H9 (cell line): ENCODE data around the gene TACR1. TPM values are rescaled to one million over a fixed set of nuclear protein-coding genes. Genes with fewer than 3 reads are reported as not detected.

Source experiments
- DNase-seq: peaks from one replicate; pipeline ENCODE4 v3.0.0-alpha.2; 2017
- H2AFZ ChIP-seq: one replicate; pipeline ENCODE4 v1.6.1; 2013; ENCODE audit warnings: mild to moderate bottlenecking, low read length, control low read depth, moderate library complexity
- H2AK5ac ChIP-seq: 2 replicates; pipeline ENCODE4 v1.6.1; 2013; ENCODE audit warnings: low read length, control low read depth, mixed read lengths; ENCODE audit not compliant: insufficient read length
- H2BK120ac ChIP-seq: one replicate; pipeline ENCODE4 v1.6.1; 2013; ENCODE audit warnings: low read depth, mild to moderate bottlenecking, low read length, control low read depth, inconsistent platforms; ENCODE audit not compliant: poor library complexity, severe bottlenecking
- H2BK12ac ChIP-seq: 2 replicates; pipeline ENCODE4 v1.6.1; 2013; ENCODE audit warnings: low read length, control low read depth, mixed read lengths, low read depth; ENCODE audit not compliant: insufficient read length
- H2BK15ac ChIP-seq: 2 replicates; pipeline ENCODE4 v1.6.1; 2013; ENCODE audit warnings: low read depth, low read length, control low read depth
- H2BK20ac ChIP-seq: one replicate; pipeline ENCODE4 v1.6.1; 2013; ENCODE audit warnings: low read depth, mild to moderate bottlenecking, low read length, control low read depth, inconsistent platforms; ENCODE audit not compliant: poor library complexity, severe bottlenecking
- H2BK5ac ChIP-seq: 2 replicates; pipeline ENCODE4 v1.6.1; 2013; ENCODE audit warnings: low read length, control low read depth, mixed read lengths; ENCODE audit not compliant: insufficient read length
- H3K14ac ChIP-seq: 2 replicates; pipeline ENCODE4 v1.6.1; 2013; ENCODE audit warnings: low read length, control low read depth; ENCODE audit not compliant: insufficient read depth
- H3K18ac ChIP-seq: 2 replicates; pipeline ENCODE4 v1.6.1; 2013; ENCODE audit warnings: low read depth, mild to moderate bottlenecking, mixed read lengths, low read length, control low read depth; ENCODE audit not compliant: insufficient read length
- H3K23ac ChIP-seq: 2 replicates; pipeline ENCODE4 v1.6.1; 2013; ENCODE audit warnings: low read length, control low read depth, mixed read lengths, low read depth; ENCODE audit not compliant: insufficient read length
- H3K23me2 ChIP-seq: 2 replicates; pipeline ENCODE4 v1.6.1; 2013; ENCODE audit warnings: low read depth, mild to moderate bottlenecking, mixed read lengths, low read length, control low read depth; ENCODE audit not compliant: insufficient read length, poor library complexity, severe bottlenecking
- H3K27ac ChIP-seq: 2 replicates; pipeline ENCODE4 v1.5.1; 2013; ENCODE audit warnings: low read length, control low read depth, mixed read lengths, low read depth; ENCODE audit not compliant: insufficient read length
- H3K27me3 ChIP-seq: 2 replicates; pipeline ENCODE4 v1.6.1; 2013; ENCODE audit warnings: low read length, control low read depth, inconsistent platforms; ENCODE audit not compliant: insufficient read depth
- H3K4ac ChIP-seq: 2 replicates; pipeline ENCODE4 v1.6.1; 2013; ENCODE audit warnings: low read depth, mild to moderate bottlenecking, control low read depth, inconsistent platforms, low read length, moderate library complexity
- H3K4me1 ChIP-seq: 2 replicates; pipeline ENCODE4 v1.6.1; 2013; ENCODE audit warnings: low read length, control low read depth, inconsistent platforms; ENCODE audit not compliant: insufficient read depth
- H3K4me2 ChIP-seq: 2 replicates; pipeline ENCODE4 v1.6.1; 2013; ENCODE audit warnings: low read length, control low read depth, mixed read lengths; ENCODE audit not compliant: insufficient read length, insufficient read depth
- H3K56ac ChIP-seq: 2 replicates; pipeline ENCODE4 v1.6.1; 2013; ENCODE audit warnings: low read depth, mild to moderate bottlenecking, mixed read lengths, low read length, control low read depth; ENCODE audit not compliant: insufficient read length
- H3K79me1 ChIP-seq: 2 replicates; pipeline ENCODE4 v1.6.1; 2013; ENCODE audit warnings: low read depth, mild to moderate bottlenecking, moderate library complexity, low read length, control low read depth, inconsistent platforms; ENCODE audit not compliant: insufficient read depth, poor library complexity, severe bottlenecking
- H3K79me2 ChIP-seq: 2 replicates; pipeline ENCODE4 v1.6.1; 2013; ENCODE audit warnings: low read length, control low read depth, inconsistent platforms; ENCODE audit not compliant: insufficient read depth
- H3K9ac ChIP-seq: 2 replicates; pipeline ENCODE4 v1.6.1; 2013; ENCODE audit warnings: low read length, control low read depth, mixed read lengths; ENCODE audit not compliant: insufficient read length; ENCODE audit errors: extremely low read depth
- H3K9me3 ChIP-seq: one replicate; pipeline ENCODE4 v1.6.1; 2013; ENCODE audit warnings: low read depth, low read length, inconsistent platforms; ENCODE audit not compliant: control insufficient read depth
- H3T11ph ChIP-seq: one replicate; pipeline ENCODE4 v1.6.1; 2013; ENCODE audit warnings: mild to moderate bottlenecking, low read length, control low read depth, inconsistent platforms
- H4K20me1 ChIP-seq: one replicate; pipeline ENCODE4 v1.6.1; 2013; ENCODE audit not compliant: control insufficient read depth, insufficient read length, insufficient read depth
- H4K5ac ChIP-seq: 2 replicates; pipeline ENCODE4 v1.6.1; 2013; ENCODE audit warnings: low read depth, mild to moderate bottlenecking, mixed read lengths, low read length, control low read depth; ENCODE audit not compliant: insufficient read length
- H4K8ac ChIP-seq: replicated peaks from 2 replicates; pipeline ENCODE4 v1.6.1; 2013; ENCODE audit warnings: low read length, control low read depth, mixed read lengths, low read depth; ENCODE audit not compliant: insufficient read length
- H4K91ac ChIP-seq: 2 replicates; pipeline ENCODE4 v1.6.1; 2013; ENCODE audit warnings: low read depth, mild to moderate bottlenecking, moderate library complexity, mixed read lengths, low read length, control low read depth; ENCODE audit not compliant: insufficient read length
- H3K27ac Mint-ChIP-seq, 3 experiments: 2 replicates in 2 of 3; 3 replicates in 1 of 3; pipeline ENCODE4 v1.8.0; 2020 to 2021; ENCODE audit warnings: mixed read lengths in 3 of 3, mild to moderate bottlenecking in 1 of 3, moderate library complexity in 1 of 3
- H3K27me3 Mint-ChIP-seq: 2 replicates; pipeline ENCODE4 v1.8.0; 2021; ENCODE audit warnings: low read depth, mild to moderate bottlenecking, moderate library complexity, mixed read lengths
- H3K36me3 Mint-ChIP-seq, 3 experiments: 2 replicates in 2 of 3; 3 replicates in 1 of 3; pipeline ENCODE4 v1.8.0; 2020 to 2021; ENCODE audit warnings: low read depth in 3 of 3, mixed read lengths in 3 of 3; ENCODE audit not compliant: insufficient read depth in 1 of 3
- H3K4me1 Mint-ChIP-seq, 2 experiments: 2 replicates each; pipeline ENCODE4 v1.8.0; 2020; ENCODE audit warnings: mixed read lengths in 2 of 2
- H3K4me3 Mint-ChIP-seq, 2 experiments: 2 replicates in 1 of 2; 3 replicates in 1 of 2; pipeline ENCODE4 v1.8.0; 2020 to 2021; ENCODE audit warnings: mild to moderate bottlenecking in 2 of 2, mixed read lengths in 2 of 2, moderate library complexity in 1 of 2
- H3K9me3 Mint-ChIP-seq, 2 experiments: 2 replicates in 1 of 2; 3 replicates in 1 of 2; pipeline ENCODE4 v1.8.0; 2020; ENCODE audit warnings: mild to moderate bottlenecking in 2 of 2, mixed read lengths in 2 of 2, moderate library complexity in 1 of 2
- WGBS: extraction: QIAGEN DNeasy Blood & Tissue Kit; methylation state at CpG from one replicate; pipeline ENCODE4 v1.1.7; 2013; ENCODE audit warnings: missing lambda C conversion rate, low lambda C conversion rate, mixed read lengths; ENCODE audit not compliant: insufficient read length; ENCODE audit errors: extremely low coverage; 5-methylcytosine and 5-hydroxymethylcytosine counted together
- total RNA-seq: library from RNA; stranded (reverse); gene quantifications from 2 replicates; pipeline ENCODE4 v1.2.1, GENCODE V29; 2021
- TF ChIP-seq, protein P1 (sequence below): fragments of 200-600 bp; sonication (generic); conservative IDR thresholded peaks from 3 replicates; pipeline ENCODE4 v1.8.0; 2021; ENCODE audit warnings: antibody characterized with exemption, mild to moderate bottlenecking

Gene TACR1
- total RNA-seq, 1 experiment from 2014 or later = 1.4 TPM

DNA sequence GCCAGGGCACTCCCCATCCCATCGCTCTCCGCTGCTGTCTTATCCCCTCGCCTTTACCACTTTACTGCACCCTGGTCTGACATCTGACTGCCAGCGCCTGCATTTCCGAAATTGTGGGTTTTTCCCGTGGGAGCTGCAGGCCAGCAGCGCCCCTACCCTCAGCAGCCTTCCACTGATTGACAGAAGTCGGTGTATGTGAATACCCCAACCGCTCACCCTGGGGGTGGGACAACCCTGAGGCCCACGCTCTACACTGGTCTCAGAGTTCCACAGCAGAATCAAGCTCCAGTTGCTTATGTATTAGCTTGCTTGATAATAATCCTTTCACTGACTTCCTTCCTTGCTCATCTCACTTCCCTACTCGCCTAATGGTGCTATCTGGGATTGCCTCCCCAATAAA, 178.8 kb downstream of the TACR1 start:
- H3K23me2 ChIP-seq = no peaks in the 10 kb centered on the region
- no CpG with 5 or more reads among the region's 11 CpGs for WGBS
- no peak overlapping the region for H3K27ac ChIP-seq

More for the DNA sequence above, 178.8 kb downstream of the TACR1 start:
- Histone ChIP-seq H2BK120ac (no peak overlapping the region), H3K4me2 (no peak overlapping the region), H2BK15ac (no peak overlapping the region), H2BK12ac (no peak overlapping the region), H2AFZ (no peak overlapping the region), H3K79me1 (no peaks in the 10 kb centered on the region), H3K79me2 (no peaks in the 10 kb centered on the region), H4K5ac (no peak overlapping the region), H3K9me3 (no peaks in the 10 kb centered on the region), H4K20me1 (no peaks in the 10 kb centered on the region), H3K27me3 (no peaks in the 10 kb centered on the region; the same call in 1 of the 2 replicates), H2BK5ac (no peak overlapping the region), H2BK20ac (no peak overlapping the region), H3K23ac (no peak overlapping the region), H3T11ph (no peak overlapping the region), H3K9ac (no peak overlapping the region), H3K18ac (no peak overlapping the region), H3K14ac (no peak overlapping the region), H4K91ac (no peak overlapping the region), H2AK5ac (no peak overlapping the region), H4K8ac (no peak overlapping the region), H3K4me1 (no peaks in the 10 kb centered on the region), H3K56ac (no peak overlapping the region), H3K4ac (no peak overlapping the region)
- Mint-ChIP-seq H3K4me1 (peaks cover 3 to 6% of the 10 kb centered on the region in 2 experiments), H3K27me3 (no peaks in the 10 kb centered on the region), H3K9me3 (no peaks in the 10 kb centered on the region), H3K36me3 (no peaks in the 10 kb centered on the region), H3K27ac (peak overlapping the region in 1 of 3 experiments; percentile 45; a peak in 1 of 7 replicates), H3K4me3 (no peak overlapping the region)
- TF ChIP-seq, protein P1, sequence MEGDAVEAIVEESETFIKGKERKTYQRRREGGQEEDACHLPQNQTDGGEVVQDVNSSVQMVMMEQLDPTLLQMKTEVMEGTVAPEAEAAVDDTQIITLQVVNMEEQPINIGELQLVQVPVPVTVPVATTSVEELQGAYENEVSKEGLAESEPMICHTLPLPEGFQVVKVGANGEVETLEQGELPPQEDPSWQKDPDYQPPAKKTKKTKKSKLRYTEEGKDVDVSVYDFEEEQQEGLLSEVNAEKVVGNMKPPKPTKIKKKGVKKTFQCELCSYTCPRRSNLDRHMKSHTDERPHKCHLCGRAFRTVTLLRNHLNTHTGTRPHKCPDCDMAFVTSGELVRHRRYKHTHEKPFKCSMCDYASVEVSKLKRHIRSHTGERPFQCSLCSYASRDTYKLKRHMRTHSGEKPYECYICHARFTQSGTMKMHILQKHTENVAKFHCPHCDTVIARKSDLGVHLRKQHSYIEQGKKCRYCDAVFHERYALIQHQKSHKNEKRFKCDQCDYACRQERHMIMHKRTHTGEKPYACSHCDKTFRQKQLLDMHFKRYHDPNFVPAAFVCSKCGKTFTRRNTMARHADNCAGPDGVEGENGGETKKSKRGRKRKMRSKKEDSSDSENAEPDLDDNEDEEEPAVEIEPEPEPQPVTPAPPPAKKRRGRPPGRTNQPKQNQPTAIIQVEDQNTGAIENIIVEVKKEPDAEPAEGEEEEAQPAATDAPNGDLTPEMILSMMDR = no peak
- no peak for DNase-seq
